MM.1S (cell line): Measurements from ENCODE around the gene DOP1A.

Experiments
- DNase-seq: peaks from one replicate; pipeline ENCODE4 v3.0.0-alpha.2; 2015
- H2AFZ ChIP-seq: fragments of 300-600 bp; sonication (generic); 2 replicates; pipeline ENCODE4 v1.6.0; 2016; ENCODE audit warnings: antibody characterized with exemption, low read length
- H3F3A ChIP-seq: fragments of 300-600 bp; sonication (generic); 2 replicates; pipeline ENCODE4 v1.6.1; 2016; ENCODE audit warnings: mild to moderate bottlenecking, antibody characterized with exemption, low read length, moderate library complexity, mixed read lengths; ENCODE audit not compliant: insufficient read depth
- H3K27ac ChIP-seq: fragments of 300-600 bp; sonication (generic); 2 replicates; pipeline ENCODE4 v1.5.1; 2016; ENCODE audit warnings: mild to moderate bottlenecking, low read length
- H3K27me3 ChIP-seq: fragments of 300-600 bp; sonication (generic); replicated peaks from 2 replicates; pipeline ENCODE4 v1.6.0; 2016; ENCODE audit warnings: low read length; ENCODE audit not compliant: insufficient read depth
- H3K36me3 ChIP-seq: fragments of 300-600 bp; sonication (generic); replicated peaks from 2 replicates; pipeline ENCODE4 v1.6.1; 2016; ENCODE audit warnings: mild to moderate bottlenecking, low read length, mixed read lengths; ENCODE audit not compliant: insufficient read depth
- H3K4me1 ChIP-seq: fragments of 300-600 bp; sonication (generic); 2 replicates; pipeline ENCODE4 v1.6.1; 2016; ENCODE audit warnings: low read length, mixed read lengths
- H3K4me2 ChIP-seq: fragments of 300-600 bp; sonication (generic); 2 replicates; pipeline ENCODE4 v1.6.0; 2016; ENCODE audit warnings: low read depth, low read length
- H3K4me3 ChIP-seq: fragments of 300-600 bp; sonication (generic); 2 replicates; pipeline ENCODE4 v1.5.1; 2016; ENCODE audit warnings: low read length, mixed read lengths
- H3K79me2 ChIP-seq: fragments of 300-600 bp; sonication (generic); 2 replicates; pipeline ENCODE4 v1.6.1; 2016; ENCODE audit warnings: mixed run types, low read length, mixed read lengths
- H3K9ac ChIP-seq: fragments of 300-600 bp; sonication (generic); 2 replicates; pipeline ENCODE4 v1.6.1; 2016; ENCODE audit warnings: low read length, mixed read lengths
- H3K9me2 ChIP-seq: fragments of 300-600 bp; sonication (generic); replicated peaks from 2 replicates; pipeline ENCODE4 v1.6.1; 2016; ENCODE audit warnings: mild to moderate bottlenecking, low read length, mixed read lengths; ENCODE audit not compliant: insufficient read depth
- H3K9me3 ChIP-seq: fragments of 300-600 bp; sonication (generic); replicated peaks from 2 replicates; pipeline ENCODE4 v1.6.1; 2016; ENCODE audit warnings: mild to moderate bottlenecking, low read length, mixed read lengths; ENCODE audit not compliant: insufficient read depth
- H4K20me1 ChIP-seq: fragments of 300-600 bp; sonication (generic); 2 replicates; pipeline ENCODE4 v1.6.1; 2016; ENCODE audit warnings: mild to moderate bottlenecking, low read length, moderate library complexity, mixed read lengths; ENCODE audit not compliant: insufficient read depth
- EZH2 ChIP-seq: fragments of 300-600 bp; sonication (generic); optimal IDR thresholded peaks from 2 replicates; pipeline ENCODE3; 2017; ENCODE audit warnings: low read depth, mild to moderate bottlenecking, antibody characterized with exemption, low read length, mixed read lengths
- EZH2phosphoT487 ChIP-seq: fragments of 300-600 bp; sonication (generic); IDR thresholded peaks from 2 replicates; pipeline ENCODE4 v1.6.1; 2018; ENCODE audit warnings: antibody characterized with exemption, low read length
- TF ChIP-seq, protein P1 (sequence below): fragments of 300-600 bp; sonication (generic); IDR thresholded peaks from 2 replicates; pipeline ENCODE4 v1.5.1; 2016; ENCODE audit warnings: antibody characterized with exemption, low read length, mixed read lengths

The DOP1A gene

DNA sequence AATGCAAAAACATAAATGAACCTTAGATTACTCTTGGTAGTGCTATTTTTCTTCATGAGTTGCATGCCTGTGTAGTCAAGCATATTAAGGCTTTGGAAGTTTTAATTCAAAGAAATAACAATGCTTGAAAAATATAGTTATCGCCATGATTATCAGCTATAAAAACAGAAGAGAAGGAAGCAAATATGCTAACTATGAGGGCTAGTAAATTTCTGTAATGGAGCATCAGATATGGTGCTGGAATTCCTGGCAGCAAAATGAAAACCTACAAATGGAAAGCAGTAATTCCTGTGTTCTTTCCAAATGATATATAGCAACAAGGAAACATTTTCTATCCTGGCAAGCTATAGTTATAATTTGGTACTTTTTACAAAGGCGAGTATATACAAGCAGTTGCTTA is 29.7 kb downstream of the DOP1A start:
- no peak for DNase-seq
- H3K4me3 ChIP-seq = no peak overlapping the region
- H4K20me1 ChIP-seq = no peaks in the 10 kb centered on the region
- no peaks in the 10 kb centered on the region for H3K9me3 ChIP-seq
- H3K4me2 ChIP-seq = no peak overlapping the region
- no peak overlapping the region for H3K27ac ChIP-seq
- no peaks in the 10 kb centered on the region for H3K36me3 ChIP-seq
- H3K4me1 ChIP-seq = no peaks in the 10 kb centered on the region
- H3K79me2 ChIP-seq = peaks cover 18% of the 10 kb centered on the region
- no peaks in the 10 kb centered on the region for H3K27me3 ChIP-seq
- H3K9ac ChIP-seq = no peak overlapping the region
- H3F3A ChIP-seq = no peaks in the 10 kb centered on the region
- H3K9me2 ChIP-seq = no peaks in the 10 kb centered on the region
- TF ChIP-seq EZH2phosphoT487 (no peak), EZH2 (no peak)
- TF ChIP-seq, protein P1, sequence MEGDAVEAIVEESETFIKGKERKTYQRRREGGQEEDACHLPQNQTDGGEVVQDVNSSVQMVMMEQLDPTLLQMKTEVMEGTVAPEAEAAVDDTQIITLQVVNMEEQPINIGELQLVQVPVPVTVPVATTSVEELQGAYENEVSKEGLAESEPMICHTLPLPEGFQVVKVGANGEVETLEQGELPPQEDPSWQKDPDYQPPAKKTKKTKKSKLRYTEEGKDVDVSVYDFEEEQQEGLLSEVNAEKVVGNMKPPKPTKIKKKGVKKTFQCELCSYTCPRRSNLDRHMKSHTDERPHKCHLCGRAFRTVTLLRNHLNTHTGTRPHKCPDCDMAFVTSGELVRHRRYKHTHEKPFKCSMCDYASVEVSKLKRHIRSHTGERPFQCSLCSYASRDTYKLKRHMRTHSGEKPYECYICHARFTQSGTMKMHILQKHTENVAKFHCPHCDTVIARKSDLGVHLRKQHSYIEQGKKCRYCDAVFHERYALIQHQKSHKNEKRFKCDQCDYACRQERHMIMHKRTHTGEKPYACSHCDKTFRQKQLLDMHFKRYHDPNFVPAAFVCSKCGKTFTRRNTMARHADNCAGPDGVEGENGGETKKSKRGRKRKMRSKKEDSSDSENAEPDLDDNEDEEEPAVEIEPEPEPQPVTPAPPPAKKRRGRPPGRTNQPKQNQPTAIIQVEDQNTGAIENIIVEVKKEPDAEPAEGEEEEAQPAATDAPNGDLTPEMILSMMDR = no peak
- no peak overlapping the region for H2AFZ ChIP-seq

DNA sequence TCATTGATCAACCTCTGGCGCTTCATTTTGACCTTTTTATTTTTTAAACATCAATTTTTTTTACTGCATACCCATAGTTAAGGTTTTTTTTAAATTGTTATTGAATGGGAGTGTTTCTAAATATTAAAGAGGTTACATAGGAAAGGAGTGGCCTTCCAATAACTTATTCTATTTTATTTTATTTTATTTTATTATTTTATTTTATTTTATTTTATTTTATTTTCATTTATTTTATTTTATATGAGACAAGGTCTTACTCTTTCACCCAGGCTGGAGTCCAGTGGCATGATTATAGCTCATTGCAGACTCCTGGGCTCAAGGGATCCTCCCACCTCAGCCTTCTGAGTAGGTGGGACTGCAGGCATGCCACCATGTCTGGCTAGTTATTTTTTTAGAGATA is 30.2 kb downstream of the DOP1A start:
- H4K20me1 ChIP-seq = no peaks in the 10 kb centered on the region
- DNase-seq = no peak

DNA sequence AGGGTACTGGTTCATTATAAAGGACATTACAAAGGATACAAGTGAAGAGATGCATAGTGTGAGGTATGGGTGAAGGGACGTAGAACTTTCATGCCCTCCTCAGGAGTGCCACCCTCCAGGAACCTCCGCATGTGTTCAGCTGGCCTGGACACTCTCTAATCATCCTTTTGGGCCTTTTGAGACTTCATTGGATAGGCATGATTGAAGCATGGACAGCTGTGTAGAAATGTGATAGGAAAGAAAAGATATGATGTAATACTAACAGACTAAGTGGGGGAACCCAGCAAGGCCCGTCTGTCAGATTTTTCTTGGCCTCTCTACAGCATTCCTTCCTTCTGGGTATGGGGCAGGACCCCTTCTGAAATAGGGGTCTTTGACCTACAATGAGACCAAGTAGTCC is 31.1 kb downstream of the DOP1A start:
- no peak for TF ChIP-seq EZH2phosphoT487
- TF ChIP-seq, protein P1 = no peak
- TF ChIP-seq EZH2 = no peak
- no peaks in the 10 kb centered on the region for H3K9me2 ChIP-seq

More for the DNA sequence above, 30.2 kb downstream of the DOP1A start:
- Histone ChIP-seq H2AFZ (no peak overlapping the region), H3K4me1 (no peaks in the 10 kb centered on the region), H3F3A (no peaks in the 10 kb centered on the region), H3K27ac (no peak overlapping the region), H3K9me2 (no peaks in the 10 kb centered on the region), H3K79me2 (peaks cover 16% of the 10 kb centered on the region), H3K36me3 (no peaks in the 10 kb centered on the region; the same call in 1 of the 2 replicates), H3K9ac (no peak overlapping the region), H3K27me3 (no peaks in the 10 kb centered on the region), H3K4me3 (no peak overlapping the region), H3K4me2 (no peak overlapping the region), H3K9me3 (no peaks in the 10 kb centered on the region)
- TF ChIP-seq EZH2phosphoT487 = no peak
- TF ChIP-seq, protein P1 = no peak
- TF ChIP-seq EZH2 = no peak

More for the DNA sequence above, 31.1 kb downstream of the DOP1A start:
- Histone ChIP-seq H3K9me3 (no peaks in the 10 kb centered on the region), H3K4me2 (no peak overlapping the region), H3K4me3 (no peak overlapping the region), H3K4me1 (no peaks in the 10 kb centered on the region), H3K9ac (no peak overlapping the region), H3K27me3 (no peaks in the 10 kb centered on the region), H4K20me1 (no peaks in the 10 kb centered on the region), H2AFZ (no peak overlapping the region), H3K27ac (no peak overlapping the region), H3K79me2 (peaks cover 15% of the 10 kb centered on the region), H3K36me3 (no peaks in the 10 kb centered on the region; the same call in 1 of the 2 replicates), H3F3A (no peaks in the 10 kb centered on the region)
- DNase-seq = no peak
